Fibroblast of villous mesenchyme (primary cell): ENCODE data around the gene COL4A2. TPM values are rescaled to one million over a fixed set of nuclear protein-coding genes. Genes with fewer than 3 reads are reported as not detected.

Experiments
- DNase-seq: peaks from one replicate; pipeline ENCODE4 v3.0.0-alpha.2; 2010; ENCODE audit warnings: low read depth
- H3K4me3 ChIP-seq: 2 replicates; pipeline ENCODE4 v1.5.1; 2011; ENCODE audit warnings: low read depth, mild to moderate bottlenecking, low read length
- total RNA-seq: library from RNA; depleted of rRNA; stranded (reverse); fragments of >200 nt; gene quantifications from 2 replicates; pipeline ENCODE4 v1.2.3, GENCODE V29; 2012
- TF ChIP-seq, protein P1 (sequence below): IDR thresholded peaks from 2 replicates; pipeline ENCODE4 v1.5.1; 2012; ENCODE audit warnings: low read depth, mild to moderate bottlenecking, low read length; ENCODE audit not compliant: insufficient read depth

Gene COL4A2
- total RNA-seq, 1 donor = 756 TPM

DNA sequence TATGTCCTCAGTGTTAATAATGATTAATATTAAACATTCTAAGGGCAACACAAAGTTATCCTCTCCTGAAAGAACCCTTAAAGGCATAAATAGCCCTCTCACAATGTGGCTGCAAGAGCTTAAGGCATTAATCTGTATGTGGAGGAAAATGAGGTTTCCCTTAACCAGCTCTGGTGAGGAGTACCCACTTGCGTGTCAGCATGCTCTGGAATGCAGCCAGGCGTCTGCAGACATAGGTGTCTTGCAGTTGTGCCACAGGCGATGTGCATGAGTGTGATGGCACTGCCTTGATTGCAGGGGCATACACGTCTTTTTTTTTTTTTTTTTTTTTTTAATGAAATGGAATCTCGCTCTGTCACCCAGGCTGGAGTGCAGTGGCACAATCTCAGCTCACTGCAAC is 162.5 kb downstream of the COL4A2 start:
- TF ChIP-seq, protein P1, sequence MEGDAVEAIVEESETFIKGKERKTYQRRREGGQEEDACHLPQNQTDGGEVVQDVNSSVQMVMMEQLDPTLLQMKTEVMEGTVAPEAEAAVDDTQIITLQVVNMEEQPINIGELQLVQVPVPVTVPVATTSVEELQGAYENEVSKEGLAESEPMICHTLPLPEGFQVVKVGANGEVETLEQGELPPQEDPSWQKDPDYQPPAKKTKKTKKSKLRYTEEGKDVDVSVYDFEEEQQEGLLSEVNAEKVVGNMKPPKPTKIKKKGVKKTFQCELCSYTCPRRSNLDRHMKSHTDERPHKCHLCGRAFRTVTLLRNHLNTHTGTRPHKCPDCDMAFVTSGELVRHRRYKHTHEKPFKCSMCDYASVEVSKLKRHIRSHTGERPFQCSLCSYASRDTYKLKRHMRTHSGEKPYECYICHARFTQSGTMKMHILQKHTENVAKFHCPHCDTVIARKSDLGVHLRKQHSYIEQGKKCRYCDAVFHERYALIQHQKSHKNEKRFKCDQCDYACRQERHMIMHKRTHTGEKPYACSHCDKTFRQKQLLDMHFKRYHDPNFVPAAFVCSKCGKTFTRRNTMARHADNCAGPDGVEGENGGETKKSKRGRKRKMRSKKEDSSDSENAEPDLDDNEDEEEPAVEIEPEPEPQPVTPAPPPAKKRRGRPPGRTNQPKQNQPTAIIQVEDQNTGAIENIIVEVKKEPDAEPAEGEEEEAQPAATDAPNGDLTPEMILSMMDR = no peak
- H3K4me3 ChIP-seq = no peak overlapping the region
- DNase-seq = no peak

DNA sequence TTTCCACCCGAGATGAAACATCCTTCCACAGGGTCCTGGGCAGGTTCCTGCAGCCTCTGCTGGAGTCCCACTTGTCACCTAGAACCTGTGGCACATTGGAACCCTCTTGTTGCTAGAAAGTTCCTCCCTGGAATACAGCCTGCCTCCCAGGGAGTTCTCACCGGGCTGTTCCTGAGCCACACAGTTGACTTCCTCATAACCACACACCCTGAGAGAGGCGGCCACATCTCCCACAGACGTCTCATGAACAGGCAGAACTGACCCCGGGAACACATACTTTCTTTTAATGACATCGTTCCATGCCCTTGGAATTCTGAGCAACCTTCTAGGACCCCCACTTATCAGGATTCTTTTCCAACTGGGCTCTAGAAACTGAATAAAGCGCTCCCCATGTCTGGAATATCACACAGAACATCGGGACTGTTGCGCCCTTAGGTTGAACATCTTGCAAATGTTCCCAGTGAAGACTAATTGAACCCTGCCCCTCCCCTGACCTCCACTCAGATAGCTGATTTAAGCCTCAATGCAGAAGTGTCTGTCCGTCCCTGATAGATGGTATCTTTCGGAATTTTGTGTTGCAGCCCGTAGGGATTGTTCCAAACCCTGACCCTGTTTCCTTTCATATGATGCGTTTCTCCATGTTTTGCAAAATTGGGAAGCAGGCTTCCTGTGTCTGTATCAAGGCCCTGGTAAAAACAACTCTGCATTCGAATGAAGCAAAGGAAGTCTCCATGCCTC is 163.4 kb downstream of the COL4A2 start:
- H3K4me3 ChIP-seq = no peak overlapping the region
- TF ChIP-seq, protein P1 = no peak
- DNase-seq = no peak

DNA sequence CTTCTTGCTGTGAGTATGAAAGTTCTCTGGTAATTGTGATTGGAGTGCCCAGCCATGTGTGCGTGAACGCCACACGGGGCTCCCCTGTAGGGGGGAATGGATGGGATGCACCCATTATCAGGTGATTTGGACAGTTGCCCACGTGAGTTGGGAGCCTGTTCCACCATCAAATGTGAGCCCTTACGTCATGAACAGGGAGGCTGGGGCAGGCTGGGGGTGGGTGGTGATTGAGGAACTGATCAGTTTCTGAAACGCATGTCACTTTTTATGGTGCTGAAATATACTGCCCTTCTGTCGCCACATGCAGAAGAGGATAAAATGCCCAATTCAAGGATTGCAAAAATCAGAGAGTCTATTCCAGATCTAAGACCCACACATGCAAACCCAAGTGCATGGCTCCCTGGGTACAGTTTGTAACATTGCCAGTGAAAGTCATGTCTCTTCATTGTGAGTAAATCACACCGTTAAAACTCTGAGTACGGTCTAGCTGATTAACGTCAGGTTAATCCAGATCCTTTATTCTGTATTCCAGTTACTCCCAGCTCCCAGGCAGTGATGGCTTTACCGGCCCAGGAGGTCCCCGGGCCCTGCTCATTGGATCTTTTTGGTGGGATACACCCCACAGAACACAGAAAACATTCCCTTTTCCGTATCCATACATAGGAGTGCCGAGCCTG is 164.2 kb downstream of the COL4A2 start:
- TF ChIP-seq, protein P1 = no peak
- DNase-seq = no peak
- H3K4me3 ChIP-seq = no peak overlapping the region

DNA sequence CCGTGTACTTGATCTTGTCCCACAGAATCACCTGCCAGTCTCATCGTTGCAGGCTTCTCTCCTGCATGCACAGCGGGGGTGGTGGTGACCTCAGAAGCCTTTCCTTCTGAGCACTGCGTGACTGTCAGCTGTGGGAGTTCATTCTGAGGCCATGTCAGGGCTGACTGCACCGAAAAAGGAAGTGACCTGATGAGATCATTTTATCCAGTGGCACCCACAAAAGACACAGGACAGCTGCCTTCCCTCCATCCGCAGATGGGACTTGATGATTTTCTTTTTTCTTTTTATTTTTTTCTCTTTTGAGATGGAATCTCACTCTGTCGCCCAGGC is 164.7 kb downstream of the COL4A2 start:
- TF ChIP-seq, protein P1 = no peak
- H3K4me3 ChIP-seq = no peak overlapping the region
- DNase-seq = peak; percentile 60

DNA sequence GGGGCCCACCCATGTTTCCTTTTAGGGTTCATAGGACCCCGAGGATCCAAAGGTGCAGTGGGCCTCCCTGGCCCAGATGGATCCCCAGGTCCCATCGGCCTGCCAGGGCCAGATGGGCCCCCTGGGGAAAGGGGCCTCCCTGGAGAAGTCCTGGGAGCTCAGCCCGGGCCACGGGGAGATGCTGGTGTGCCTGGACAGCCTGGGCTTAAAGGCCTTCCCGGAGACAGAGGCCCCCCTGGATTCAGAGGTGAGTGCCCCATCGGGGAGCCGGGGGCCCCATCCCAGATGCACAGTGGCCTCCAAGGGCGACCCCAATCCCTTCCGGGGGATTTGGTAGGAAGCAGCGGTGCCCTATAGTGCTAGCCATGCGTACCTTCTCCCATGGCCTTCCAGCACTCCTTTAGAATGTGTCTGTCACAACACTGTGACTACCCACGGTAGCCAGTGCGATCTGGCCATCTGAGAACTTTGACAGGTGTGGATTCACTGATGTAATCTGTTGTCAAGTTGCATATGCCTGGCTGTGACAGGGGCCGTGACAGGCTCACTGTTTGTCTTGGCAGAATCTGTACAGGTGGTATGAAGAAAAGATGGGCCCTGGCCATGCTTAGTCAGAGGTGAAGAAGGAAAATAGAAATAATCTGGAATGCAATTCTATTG is 165.9 kb downstream of the COL4A2 start:
- no peak for DNase-seq
- no peak overlapping the region for H3K4me3 ChIP-seq
- TF ChIP-seq, protein P1 = no peak

DNA sequence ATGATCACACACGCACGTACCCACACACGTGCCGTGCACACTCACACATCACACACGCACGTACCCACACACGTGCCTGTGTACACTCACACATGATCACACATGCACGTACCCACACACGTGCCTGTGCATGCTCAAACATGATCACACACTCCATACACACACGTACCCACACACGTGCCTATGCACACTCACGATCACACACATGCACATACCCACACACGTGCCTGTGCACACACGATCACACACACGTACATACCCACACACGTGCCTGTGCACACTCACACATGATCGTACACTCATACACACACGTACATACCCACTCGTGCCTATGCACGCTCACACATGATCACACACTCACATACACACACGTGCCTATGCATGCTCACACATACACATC is 167.6 kb downstream of the COL4A2 start:
- TF ChIP-seq, protein P1 = no peak
- no peak for DNase-seq
- no peak overlapping the region for H3K4me3 ChIP-seq
